NCI-H2227 (cell line): ENCODE measurements around the gene GPC6.
A peak's percentile ranks its signal among the peaks of the same experiment; 100 is the strongest.

Experiments
- DNase-seq: peaks from one replicate; lab custom pipeline; 2025; ENCODE audit not compliant: unreplicated experiment; lab: John Stamatoyannopoulos, UW

Gene GPC6

GRCh38 chr13:93268327-93269028 is 41.9 kb downstream of the GPC6 start:
- DNase-seq, result no peak

GRCh38 chr13:93270769-93271742 is 44.4 kb downstream of the GPC6 start:
- DNase-seq, result peak; percentile 73

- DNase-seq, result no peak
Measured at GRCh38 chr13:93279982-93280381, 53.4 kb downstream of the GPC6 start.

- DNase-seq, result no peak
Measured at GRCh38 chr13:93280688-93281087, 54.1 kb downstream of the GPC6 start.

- no peak for DNase-seq
Measured at GRCh38 chr13:93283255-93283654, 56.6 kb downstream of the GPC6 start.

GRCh38 chr13:93284064-93284463 is 57.5 kb downstream of the GPC6 start:
- DNase-seq, result no peak

GRCh38 chr13:93286047-93286446 is 59.4 kb downstream of the GPC6 start:
- DNase-seq, result no peak

- no peak for DNase-seq
Measured at GRCh38 chr13:93289053-93289452, 62.4 kb downstream of the GPC6 start.

- DNase-seq, result no peak
Measured at GRCh38 chr13:93289842-93290241, 63.2 kb downstream of the GPC6 start.

- no peak for DNase-seq
Measured at GRCh38 chr13:93290503-93290902, 63.9 kb downstream of the GPC6 start.

DNA sequence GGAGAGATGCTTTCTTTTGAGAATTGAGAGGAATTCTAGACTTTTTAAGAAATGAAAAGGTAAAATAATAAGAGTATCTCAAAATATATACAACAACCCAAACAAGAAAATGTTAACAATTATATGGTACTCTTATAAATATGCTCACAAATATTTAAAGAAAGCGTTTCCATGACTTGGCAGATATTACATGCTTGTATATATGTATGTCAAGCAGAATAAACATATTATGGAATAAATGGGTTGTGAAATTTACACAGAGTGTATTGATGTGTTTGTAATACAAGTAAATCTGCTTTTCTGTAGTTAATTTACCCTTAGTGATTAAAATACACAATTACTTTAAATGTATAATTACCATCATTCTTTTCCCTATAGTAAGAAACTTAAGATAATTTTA is 65.8 kb downstream of the GPC6 start:
- no peak for DNase-seq

DNA sequence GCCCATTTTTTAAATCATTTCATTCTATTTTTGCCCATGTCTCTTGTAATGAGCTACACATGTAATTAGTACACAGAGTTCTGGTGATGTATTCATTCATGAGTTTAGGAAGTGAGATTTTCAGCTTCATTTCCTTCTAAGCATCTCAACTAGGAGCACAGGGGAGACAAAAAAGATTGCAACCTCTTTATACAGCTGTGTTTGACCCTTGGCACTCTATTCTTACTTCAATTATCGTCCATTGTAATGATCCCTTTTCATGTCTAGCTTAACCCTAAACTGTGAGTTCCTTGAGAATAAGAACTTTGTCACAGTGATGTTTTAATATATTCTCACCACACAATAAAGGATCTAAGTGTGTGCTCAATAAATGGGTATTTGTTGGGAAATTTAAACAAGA is 67.1 kb downstream of the GPC6 start:
- no peak for DNase-seq

- no peak for DNase-seq
Measured at GRCh38 chr13:93296584-93296983, 70.0 kb downstream of the GPC6 start.

DNA sequence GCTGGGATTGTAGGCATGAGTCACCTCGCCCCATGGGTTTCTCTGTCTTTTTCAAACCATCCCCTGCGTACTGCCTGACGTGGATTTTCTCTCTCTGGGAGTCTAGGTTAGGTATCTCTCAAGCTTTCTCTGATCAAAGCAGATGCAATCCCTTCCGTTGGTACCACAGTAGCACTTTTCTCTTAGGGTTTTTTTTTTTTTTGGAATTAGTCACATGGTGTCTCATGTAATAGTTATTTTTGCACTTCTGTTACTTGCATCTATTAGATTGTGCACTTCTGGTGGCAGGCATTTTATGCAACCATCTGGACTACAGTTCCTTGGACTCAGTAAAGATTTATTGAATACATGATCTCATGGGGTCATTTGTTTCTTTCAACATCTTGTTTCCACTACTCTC is 72.1 kb downstream of the GPC6 start:
- no peak for DNase-seq

- no peak for DNase-seq
Measured at GRCh38 chr13:93304134-93304533, 77.5 kb downstream of the GPC6 start.

- DNase-seq, result no peak
Measured at GRCh38 chr13:93304868-93305613, 78.4 kb downstream of the GPC6 start.

- DNase-seq, result no peak
Measured at GRCh38 chr13:93305886-93306285, 79.3 kb downstream of the GPC6 start.

GRCh38 chr13:93307136-93307535 is 80.5 kb downstream of the GPC6 start:
- no peak for DNase-seq

DNA sequence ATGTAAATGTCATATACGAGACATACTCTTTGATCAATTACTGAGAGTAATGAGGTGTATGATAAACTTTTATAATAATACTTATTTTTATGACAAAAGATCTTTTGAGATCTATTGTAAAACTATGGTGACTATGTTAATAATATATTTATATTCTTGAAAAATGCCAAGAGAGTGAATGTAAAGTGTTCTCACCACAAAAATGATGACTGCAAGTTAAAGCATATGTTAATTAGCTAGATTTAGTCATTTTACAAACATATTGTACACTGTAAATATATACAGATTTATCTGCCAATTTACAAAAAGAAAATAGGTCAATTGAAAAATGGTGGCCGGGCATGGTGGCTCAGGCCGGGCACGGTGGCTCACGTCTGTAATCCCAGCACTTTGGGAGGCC is 81.0 kb downstream of the GPC6 start:
- no peak for DNase-seq

GRCh38 chr13:93309886-93310523 is 83.4 kb downstream of the GPC6 start:
- DNase-seq, result peak; percentile 21

- no peak for DNase-seq
Measured at GRCh38 chr13:93316841-93317240, 90.2 kb downstream of the GPC6 start.
